ENCODE measurements around the gene EDAR. TPM values are rescaled to one million over a fixed set of nuclear protein-coding genes. Genes with fewer than 3 reads are reported as not detected.

EDAR gene
- total and polyA plus RNA-seq, 2 donors (not counting 1 experiment from before 2014, with no cell fraction given) = not detected

DNA sequence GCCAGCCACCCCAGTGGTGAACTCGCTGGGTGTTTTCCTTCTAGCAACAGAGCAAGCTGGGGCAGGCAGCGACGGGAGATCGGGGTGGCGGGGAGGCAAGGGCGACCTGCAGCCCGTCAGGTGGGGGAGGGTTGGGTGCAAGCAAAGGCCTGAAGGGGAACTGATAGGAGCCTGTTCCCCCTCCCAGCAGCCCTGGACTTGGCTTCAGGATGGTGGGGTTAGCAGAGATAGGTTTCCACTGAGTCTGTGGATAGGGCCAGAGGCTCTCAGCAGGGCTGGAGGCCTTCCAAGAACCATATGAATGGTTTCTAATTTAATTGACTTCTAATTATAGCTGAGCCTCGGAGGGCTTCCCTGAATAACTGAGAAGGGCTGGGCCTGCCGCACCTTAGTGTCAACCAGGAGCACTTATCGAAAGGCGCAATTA is 55.3 kb downstream of the EDAR start:
- TF ChIP-seq, protein P1, sequence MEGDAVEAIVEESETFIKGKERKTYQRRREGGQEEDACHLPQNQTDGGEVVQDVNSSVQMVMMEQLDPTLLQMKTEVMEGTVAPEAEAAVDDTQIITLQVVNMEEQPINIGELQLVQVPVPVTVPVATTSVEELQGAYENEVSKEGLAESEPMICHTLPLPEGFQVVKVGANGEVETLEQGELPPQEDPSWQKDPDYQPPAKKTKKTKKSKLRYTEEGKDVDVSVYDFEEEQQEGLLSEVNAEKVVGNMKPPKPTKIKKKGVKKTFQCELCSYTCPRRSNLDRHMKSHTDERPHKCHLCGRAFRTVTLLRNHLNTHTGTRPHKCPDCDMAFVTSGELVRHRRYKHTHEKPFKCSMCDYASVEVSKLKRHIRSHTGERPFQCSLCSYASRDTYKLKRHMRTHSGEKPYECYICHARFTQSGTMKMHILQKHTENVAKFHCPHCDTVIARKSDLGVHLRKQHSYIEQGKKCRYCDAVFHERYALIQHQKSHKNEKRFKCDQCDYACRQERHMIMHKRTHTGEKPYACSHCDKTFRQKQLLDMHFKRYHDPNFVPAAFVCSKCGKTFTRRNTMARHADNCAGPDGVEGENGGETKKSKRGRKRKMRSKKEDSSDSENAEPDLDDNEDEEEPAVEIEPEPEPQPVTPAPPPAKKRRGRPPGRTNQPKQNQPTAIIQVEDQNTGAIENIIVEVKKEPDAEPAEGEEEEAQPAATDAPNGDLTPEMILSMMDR (conservative IDR thresholded peaks at IDR 0.05 in 1 of 2, IDR thresholded peaks at IDR 0.05 in 1 of 2; ENCODE audit: low read depth in 1 of 2, low read length in 2 of 2) = no peak
- no peak for TF ChIP-seq EZH2 (IDR thresholded peaks at IDR 0.05; ENCODE audit: low read length, missing control alignments)
- DNase-seq (ENCODE audit: low read depth in 2 of 2) = no peak
- no peak overlapping the region for H3K27ac ChIP-seq (ENCODE audit: insufficient read depth, low read length)
- no peak overlapping the region for H3K4me3 ChIP-seq (replicated peaks in 1 of 4; ENCODE audit: control extremely low read depth in 1 of 4, insufficient read depth in 1 of 4, low read depth in 3 of 4, low read length in 4 of 4)
- no peaks in the 10 kb centered on the region for H4K20me1 ChIP-seq (ENCODE audit: control insufficient read depth, extremely low read depth, insufficient read depth, low read length)
- H3K4me1 ChIP-seq (ENCODE audit: control insufficient read depth, extremely low read depth, insufficient read depth, low read length) = no peaks in the 10 kb centered on the region
- H3K79me2 ChIP-seq (ENCODE audit: control insufficient read depth, insufficient read depth, low read length) = no peaks in the 10 kb centered on the region
- H3K27me3 ChIP-seq (ENCODE audit: control insufficient read depth, insufficient read depth, low read length) = peaks cover 18% of the 10 kb centered on the region
- H2AFZ ChIP-seq (ENCODE audit: low read length) = no peak overlapping the region
- no peaks in the 10 kb centered on the region for H3K36me3 ChIP-seq (ENCODE audit: control insufficient read depth, insufficient read depth, low read length)
- no peak overlapping the region for H3K9ac ChIP-seq (ENCODE audit: insufficient read depth, low read length)
- no peak overlapping the region for H3K4me2 ChIP-seq (ENCODE audit: extremely low read depth, insufficient read depth, low read length)
- no peaks in the 10 kb centered on the region for H3K9me3 ChIP-seq (ENCODE audit: control insufficient read depth, insufficient read depth, low read depth, low read length)

- no peak overlapping the region for H2AFZ ChIP-seq (ENCODE audit: low read length)
- H3K36me3 ChIP-seq (ENCODE audit: control insufficient read depth, insufficient read depth, low read length) = no peaks in the 10 kb centered on the region
- H3K27ac ChIP-seq (ENCODE audit: insufficient read depth, low read length) = no peak overlapping the region
- H3K79me2 ChIP-seq (ENCODE audit: control insufficient read depth, insufficient read depth, low read length) = no peaks in the 10 kb centered on the region
- TF ChIP-seq, protein P1 (conservative IDR thresholded peaks at IDR 0.05 in 1 of 2, IDR thresholded peaks at IDR 0.05 in 1 of 2; ENCODE audit: low read depth in 1 of 2, low read length in 2 of 2) = no peak
- no peak for TF ChIP-seq EZH2 (IDR thresholded peaks at IDR 0.05; ENCODE audit: low read length, missing control alignments)
- H3K9me3 ChIP-seq (ENCODE audit: control insufficient read depth, insufficient read depth, low read depth, low read length) = no peaks in the 10 kb centered on the region
- no peak for DNase-seq (ENCODE audit: low read depth in 2 of 2)
- H3K9ac ChIP-seq (ENCODE audit: insufficient read depth, low read length) = no peak overlapping the region
- H4K20me1 ChIP-seq (ENCODE audit: control insufficient read depth, extremely low read depth, insufficient read depth, low read length) = no peaks in the 10 kb centered on the region
- no peaks in the 10 kb centered on the region for H3K4me1 ChIP-seq (ENCODE audit: control insufficient read depth, extremely low read depth, insufficient read depth, low read length)
- H3K27me3 ChIP-seq (ENCODE audit: control insufficient read depth, insufficient read depth, low read length) = peaks cover 18% of the 10 kb centered on the region
- H3K4me3 ChIP-seq (replicated peaks in 1 of 4; ENCODE audit: control extremely low read depth in 1 of 4, insufficient read depth in 1 of 4, low read depth in 3 of 4, low read length in 4 of 4) = no peak overlapping the region
- no peak overlapping the region for H3K4me2 ChIP-seq (ENCODE audit: extremely low read depth, insufficient read depth, low read length)
Observed at GRCh38 chr2:108932736-108933332, 56.2 kb downstream of the EDAR start.

DNA sequence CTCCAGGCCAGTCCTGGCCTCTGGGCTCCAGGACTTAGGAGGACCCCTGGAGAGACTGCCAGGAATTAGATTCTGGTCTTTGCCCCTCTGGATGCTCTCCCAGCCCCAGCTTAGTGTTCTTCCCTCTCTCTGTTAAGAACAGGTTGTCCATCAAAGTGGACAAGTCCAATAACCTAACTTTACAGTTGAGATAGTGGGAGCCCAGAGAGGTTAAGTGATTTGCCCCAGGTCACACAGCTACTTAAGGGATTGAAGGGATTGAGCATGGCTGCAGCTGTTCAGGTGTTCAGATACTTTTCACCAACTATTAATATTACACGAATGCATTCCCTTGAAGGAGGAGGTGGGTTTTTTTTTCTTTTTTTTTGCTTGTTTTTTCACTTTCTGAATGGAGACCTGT is 57.6 kb downstream of the EDAR start:
- no peak for DNase-seq (ENCODE audit: low read depth in 2 of 2)
- TF ChIP-seq, protein P1 (conservative IDR thresholded peaks at IDR 0.05 in 1 of 2, IDR thresholded peaks at IDR 0.05 in 1 of 2; ENCODE audit: low read depth in 1 of 2, low read length in 2 of 2) = no peak
- TF ChIP-seq EZH2 (IDR thresholded peaks at IDR 0.05; ENCODE audit: low read length, missing control alignments) = no peak
- Histone ChIP-seq H3K36me3 (ENCODE audit: control insufficient read depth, insufficient read depth, low read length) (no peaks in the 10 kb centered on the region), H4K20me1 (ENCODE audit: control insufficient read depth, extremely low read depth, insufficient read depth, low read length) (no peaks in the 10 kb centered on the region), H2AFZ (ENCODE audit: low read length) (no peak overlapping the region), H3K9me3 (ENCODE audit: control insufficient read depth, insufficient read depth, low read depth, low read length) (no peaks in the 10 kb centered on the region), H3K4me2 (ENCODE audit: extremely low read depth, insufficient read depth, low read length) (no peak overlapping the region), H3K27ac (ENCODE audit: insufficient read depth, low read length) (no peak overlapping the region), H3K27me3 (ENCODE audit: control insufficient read depth, insufficient read depth, low read length) (peaks cover 22% of the 10 kb centered on the region), H3K9ac (ENCODE audit: insufficient read depth, low read length) (no peak overlapping the region), H3K4me3 (replicated peaks in 1 of 4; ENCODE audit: control extremely low read depth in 1 of 4, insufficient read depth in 1 of 4, low read depth in 3 of 4, low read length in 4 of 4) (no peak overlapping the region), H3K79me2 (ENCODE audit: control insufficient read depth, insufficient read depth, low read length) (no peaks in the 10 kb centered on the region), H3K4me1 (ENCODE audit: control insufficient read depth, extremely low read depth, insufficient read depth, low read length) (no peaks in the 10 kb centered on the region)

All from fibroblast of lung (primary cell).